ACC112 (cell line): ENCODE measurements around the gene SPDL1.

ENCODE experiments used
- H2AFZ ChIP-seq: fragments of 200-600 bp; sonication (generic); one replicate; pipeline ENCODE4 v1.6.0; 2017; ENCODE audit warnings: antibody characterized with exemption, low read length; ENCODE audit not compliant: unreplicated experiment
- H3K27ac ChIP-seq: fragments of 200-600 bp; sonication (generic); 2 replicates; pipeline ENCODE4 v1.5.1; 2014; ENCODE audit warnings: low read depth, mild to moderate bottlenecking, antibody characterized with exemption, low read length, moderate library complexity
- H3K27me3 ChIP-seq: fragments of 200-600 bp; sonication (generic); 2 replicates; pipeline ENCODE4 v1.6.1; 2014; ENCODE audit warnings: mild to moderate bottlenecking, antibody characterized with exemption, low read length, moderate library complexity, mixed read lengths; ENCODE audit not compliant: insufficient read depth
- H3K36me3 ChIP-seq: fragments of 200-600 bp; sonication (generic); 2 replicates; pipeline ENCODE4 v1.6.1; 2016; ENCODE audit warnings: mild to moderate bottlenecking, antibody characterized with exemption, low read length, moderate library complexity, mixed read lengths; ENCODE audit not compliant: insufficient read depth
- H3K4me1 ChIP-seq: fragments of 200-600 bp; sonication (generic); one replicate; pipeline ENCODE4 v1.6.1; 2016; ENCODE audit warnings: low read length, mixed read lengths; ENCODE audit not compliant: insufficient read depth, unreplicated experiment, control insufficient read depth
- H3K4me3 ChIP-seq: fragments of 200-600 bp; sonication (generic); 2 replicates; pipeline ENCODE4 v1.5.1; 2014; ENCODE audit warnings: mild to moderate bottlenecking, low read depth, low read length
- H3K79me2 ChIP-seq: fragments of 200-600 bp; sonication (generic); one replicate; pipeline ENCODE4 v1.6.0; 2016; ENCODE audit warnings: low read length; ENCODE audit not compliant: control insufficient read depth, unreplicated experiment, insufficient read depth

SPDL1 gene

GRCh38 chr5:169583424-169584220, at the start of gene SPDL1:
Gene SPDL1, plus strand, starts transcription at chr5:169583773. Its CDS starts 4,644 bp downstream, at chr5:169588417.
- peak within 1 kb of the TSS; percentile 98 for H2AFZ ChIP-seq
- H3K27me3 ChIP-seq: no peaks in the 10 kb centered on the region
- H3K36me3 ChIP-seq: peaks cover 8% of the 10 kb centered on the region; the same call in 1 of the 2 replicates
- peak within 1 kb of the TSS; percentile 71 for H3K27ac ChIP-seq
- peaks cover 51% of the 10 kb centered on the region for H3K79me2 ChIP-seq
- peaks cover 44% of the 10 kb centered on the region for H3K4me1 ChIP-seq
- H3K4me3 ChIP-seq: peak within 1 kb of the TSS; percentile 99

GRCh38 chr5:169534311-169534880, 49.2 kb upstream of the SPDL1 start:
- no peaks in the 10 kb centered on the region for H3K36me3 ChIP-seq
- H3K27me3 ChIP-seq: peaks cover 15% of the 10 kb centered on the region; the same call in 1 of the 2 replicates
- H3K79me2 ChIP-seq: no peaks in the 10 kb centered on the region
- no peaks in the 10 kb centered on the region for H3K4me1 ChIP-seq
- no peak overlapping the region for H3K4me3 ChIP-seq
- H2AFZ ChIP-seq: no peak overlapping the region
- H3K27ac ChIP-seq: no peak overlapping the region

- Histone ChIP-seq H3K27ac (no peak overlapping the region), H2AFZ (no peak overlapping the region), H3K79me2 (no peaks in the 10 kb centered on the region), H3K4me1 (no peaks in the 10 kb centered on the region), H3K36me3 (no peaks in the 10 kb centered on the region), H3K27me3 (peaks cover 10% of the 10 kb centered on the region; the same call in 1 of the 2 replicates), H3K4me3 (no peak overlapping the region)
Measured at GRCh38 chr5:169534939-169535338, 48.6 kb upstream of the SPDL1 start.

GRCh38 chr5:169538944-169539343, 44.6 kb upstream of the SPDL1 start:
- H3K27ac ChIP-seq: no peak overlapping the region
- H2AFZ ChIP-seq: no peak overlapping the region
- no peaks in the 10 kb centered on the region for H3K79me2 ChIP-seq
- H3K4me3 ChIP-seq: no peak overlapping the region
- no peaks in the 10 kb centered on the region for H3K36me3 ChIP-seq
- H3K4me1 ChIP-seq: no peaks in the 10 kb centered on the region
- no peaks in the 10 kb centered on the region for H3K27me3 ChIP-seq

- H2AFZ ChIP-seq: no peak overlapping the region
- H3K27ac ChIP-seq: no peak overlapping the region
- H3K79me2 ChIP-seq: no peaks in the 10 kb centered on the region
- no peak overlapping the region for H3K4me3 ChIP-seq
- H3K36me3 ChIP-seq: no peaks in the 10 kb centered on the region
- no peaks in the 10 kb centered on the region for H3K27me3 ChIP-seq
- peaks cover 12% of the 10 kb centered on the region for H3K4me1 ChIP-seq
Measured at GRCh38 chr5:169542811-169543210, 40.8 kb upstream of the SPDL1 start.

GRCh38 chr5:169544264-169544950, 39.2 kb upstream of the SPDL1 start:
- Histone ChIP-seq H3K4me3 (no peak overlapping the region), H3K27ac (no peak overlapping the region), H3K4me1 (peaks cover 14% of the 10 kb centered on the region), H3K36me3 (no peaks in the 10 kb centered on the region), H3K27me3 (no peaks in the 10 kb centered on the region), H2AFZ (no peak overlapping the region), H3K79me2 (no peaks in the 10 kb centered on the region)

GRCh38 chr5:169545762-169546161, 37.8 kb upstream of the SPDL1 start:
- H3K4me1 ChIP-seq: peaks cover 26% of the 10 kb centered on the region
- no peak overlapping the region for H3K27ac ChIP-seq
- no peaks in the 10 kb centered on the region for H3K27me3 ChIP-seq
- H3K79me2 ChIP-seq: no peaks in the 10 kb centered on the region
- H2AFZ ChIP-seq: no peak overlapping the region
- H3K36me3 ChIP-seq: no peaks in the 10 kb centered on the region
- no peak overlapping the region for H3K4me3 ChIP-seq

- H3K79me2 ChIP-seq: no peaks in the 10 kb centered on the region
- no peak overlapping the region for H3K4me3 ChIP-seq
- H2AFZ ChIP-seq: no peak overlapping the region
- peaks cover 26% of the 10 kb centered on the region for H3K4me1 ChIP-seq
- no peaks in the 10 kb centered on the region for H3K36me3 ChIP-seq
- no peak overlapping the region for H3K27ac ChIP-seq
- H3K27me3 ChIP-seq: no peaks in the 10 kb centered on the region
Measured at GRCh38 chr5:169546346-169546745, 37.2 kb upstream of the SPDL1 start.

GRCh38 chr5:169547508-169547907, 36.1 kb upstream of the SPDL1 start:
- H2AFZ ChIP-seq: no peak overlapping the region
- H3K79me2 ChIP-seq: no peaks in the 10 kb centered on the region
- peaks cover 26% of the 10 kb centered on the region for H3K4me1 ChIP-seq
- H3K36me3 ChIP-seq: no peaks in the 10 kb centered on the region
- no peaks in the 10 kb centered on the region for H3K27me3 ChIP-seq
- no peak overlapping the region for H3K4me3 ChIP-seq
- no peak overlapping the region for H3K27ac ChIP-seq

GRCh38 chr5:169548315-169548714, 35.3 kb upstream of the SPDL1 start:
- H3K27me3 ChIP-seq: no peaks in the 10 kb centered on the region
- H3K4me3 ChIP-seq: no peak overlapping the region
- H3K4me1 ChIP-seq: peaks cover 26% of the 10 kb centered on the region
- H3K36me3 ChIP-seq: no peaks in the 10 kb centered on the region
- no peak overlapping the region for H2AFZ ChIP-seq
- no peaks in the 10 kb centered on the region for H3K79me2 ChIP-seq
- no peak overlapping the region for H3K27ac ChIP-seq
